Mucosa of gallbladder (tissue), 1 donor: ENCODE measurements around the gene NELL2. TPM values are rescaled to one million over a fixed set of nuclear protein-coding genes. Genes with fewer than 3 reads are reported as not detected.
"Not testable (repeated sequence)": the region's sequence is repeated elsewhere in the genome, so short reads cannot be mapped to it uniquely, and the experiment has no call there.

Source experiments
- DNase-seq: peaks from one replicate; pipeline ENCODE4 v3.0.0-alpha.2; 2020; ENCODE audit warnings: low spot score
- total RNA-seq: library from RNA; stranded (reverse); gene quantifications from one replicate; pipeline ENCODE4 v1.2.1, GENCODE V29; 2021
- donor health status: DM: no; HTN: no; CAD: no.

Gene NELL2
- total RNA-seq, 1 donor from 2014 or later, result 12.5 TPM

DNA sequence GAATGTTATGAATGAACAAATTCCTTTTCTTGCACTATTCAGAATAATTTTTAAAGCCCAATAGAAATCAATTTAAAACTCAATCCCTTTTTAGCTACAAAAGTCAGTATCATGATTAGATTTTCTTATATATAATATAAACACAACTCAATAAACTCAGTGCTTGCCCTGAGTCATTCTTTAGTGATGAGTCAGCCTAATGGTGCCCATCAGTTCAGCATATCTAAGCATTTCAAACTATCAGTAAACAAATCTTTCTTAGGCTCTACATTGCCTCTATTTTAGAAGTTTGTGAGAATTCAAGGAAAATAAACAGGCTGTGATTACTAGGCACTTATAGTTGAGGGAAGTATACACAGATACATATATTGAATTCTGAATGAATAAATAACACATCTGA, 179.6 kb downstream of the NELL2 start:
- no peak for DNase-seq

DNA sequence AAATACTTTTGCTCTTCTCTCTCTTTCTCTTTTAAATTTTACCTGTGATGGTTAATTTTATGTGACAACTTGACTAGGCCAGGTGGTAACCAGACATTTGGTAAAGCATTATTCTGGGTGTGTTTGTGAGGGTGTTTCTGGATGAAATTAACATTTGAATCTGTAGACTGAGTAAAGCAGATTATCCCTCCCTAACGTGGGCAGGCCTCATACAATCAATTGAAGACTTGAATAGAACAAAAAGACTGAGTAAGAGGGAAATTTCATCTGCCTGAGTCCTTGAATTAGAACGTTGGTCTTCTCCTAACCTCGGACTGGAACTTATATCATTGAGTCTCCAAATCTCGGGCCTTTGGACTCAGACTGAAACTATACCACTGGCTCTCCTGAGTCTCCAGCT, 182.1 kb downstream of the NELL2 start:
- DNase-seq, result no peak

DNA sequence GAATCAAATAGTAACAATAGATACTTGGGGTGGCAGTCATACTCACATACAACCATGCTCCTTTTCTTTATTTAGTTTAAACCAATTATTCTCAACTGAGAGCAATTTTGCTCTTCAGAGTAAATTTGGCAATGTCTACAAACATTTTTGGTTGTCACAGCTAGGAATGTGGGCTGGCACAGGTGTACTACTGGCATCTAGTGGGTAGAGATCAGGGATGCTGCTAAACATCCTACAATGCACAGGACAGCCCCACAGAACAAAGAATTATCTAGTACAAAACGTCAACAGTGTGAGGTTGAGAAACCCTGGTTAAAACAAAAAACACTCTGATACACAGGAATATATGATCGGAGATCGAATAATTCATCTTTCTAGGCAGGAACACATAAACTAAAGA, 186.5 kb downstream of the NELL2 start:
- no peak for DNase-seq

DNA sequence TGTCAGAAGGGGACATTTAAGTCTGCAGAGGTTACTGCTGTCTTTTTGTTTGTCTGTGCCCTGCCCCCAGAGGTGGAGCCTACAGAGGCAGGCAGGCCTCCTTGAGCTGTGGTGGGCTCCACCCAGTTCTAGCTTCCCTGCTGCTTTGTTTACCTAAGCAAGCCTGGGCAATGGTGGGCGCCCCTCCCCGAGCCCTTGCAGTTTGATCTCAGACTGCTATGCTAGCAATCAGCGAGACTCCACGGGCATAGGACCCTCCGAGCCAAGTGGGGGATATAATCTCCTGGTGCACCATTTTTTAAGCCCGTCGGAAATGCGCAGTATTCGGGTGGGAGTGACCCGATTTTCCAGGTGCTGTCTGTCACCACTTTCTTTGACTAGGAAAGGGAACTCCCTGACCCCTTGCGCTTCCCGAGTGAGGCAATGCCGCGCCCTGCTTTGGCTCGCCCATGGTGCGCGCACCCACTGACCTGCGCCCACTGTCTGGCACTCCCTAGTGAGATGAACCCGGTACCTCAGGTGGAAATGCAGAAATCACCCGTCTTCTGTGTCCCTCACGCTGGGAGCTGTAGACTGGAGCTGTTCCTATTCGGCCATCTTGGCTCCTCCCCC, 189.2 kb downstream of the NELL2 start:
- DNase-seq, result not testable (repeated sequence)

DNA sequence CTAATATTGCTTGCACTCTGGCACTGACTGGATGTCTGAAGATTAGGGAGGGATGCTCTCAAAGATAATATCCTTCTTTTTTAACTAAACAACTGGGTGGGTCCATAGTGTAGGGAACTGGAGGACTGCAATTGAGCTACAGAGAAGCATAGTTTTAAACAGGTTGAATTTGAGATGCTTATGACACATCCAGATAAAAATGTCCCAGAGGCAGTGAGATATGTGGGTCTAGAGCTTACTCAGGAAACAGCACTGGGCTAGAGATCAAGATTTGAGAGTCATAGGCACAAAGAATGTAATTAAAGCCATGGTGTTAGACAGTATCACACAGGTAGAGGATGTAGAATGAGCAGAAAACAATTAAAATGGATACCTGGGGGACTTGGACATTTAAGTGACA, 198.4 kb downstream of the NELL2 start:
- DNase-seq, result no peak

DNA sequence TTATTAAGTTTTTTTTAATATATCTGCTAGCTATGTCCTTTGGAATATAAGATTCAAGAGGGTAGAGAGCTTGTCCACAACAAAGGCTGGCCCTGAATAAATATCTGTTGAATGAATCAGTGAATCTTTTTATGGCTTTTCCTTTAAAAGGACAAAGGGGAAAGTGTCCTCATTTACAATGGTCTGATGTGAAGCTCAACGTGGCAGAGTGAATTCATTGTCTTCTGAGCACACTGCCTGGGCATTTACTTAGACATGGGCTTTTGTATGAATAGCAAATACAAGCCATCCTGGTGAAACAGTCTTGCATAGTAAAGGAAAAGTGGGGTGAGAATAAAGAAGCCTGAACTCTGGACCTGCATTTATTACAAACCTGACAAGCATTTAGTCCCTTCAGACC, 201.2 kb downstream of the NELL2 start:
- DNase-seq, result no peak

DNA sequence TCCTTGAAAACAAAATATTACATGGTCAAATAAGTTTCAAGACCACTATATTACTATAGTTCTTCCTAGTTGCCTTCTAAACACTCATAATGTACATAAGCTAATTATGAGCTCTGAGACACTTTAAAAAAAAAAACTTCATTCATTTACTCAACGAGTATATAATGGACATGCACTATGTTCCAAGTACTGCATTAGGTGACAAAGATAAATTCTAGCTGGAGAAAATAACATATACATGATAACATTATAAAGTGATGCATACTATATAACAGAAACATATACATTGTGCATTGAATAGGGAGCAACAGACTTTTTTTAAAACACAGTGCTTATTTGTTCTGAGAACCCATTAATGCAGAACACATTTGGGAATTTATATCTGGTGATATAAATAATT, 202.3 kb downstream of the NELL2 start:
- no peak for DNase-seq

DNA sequence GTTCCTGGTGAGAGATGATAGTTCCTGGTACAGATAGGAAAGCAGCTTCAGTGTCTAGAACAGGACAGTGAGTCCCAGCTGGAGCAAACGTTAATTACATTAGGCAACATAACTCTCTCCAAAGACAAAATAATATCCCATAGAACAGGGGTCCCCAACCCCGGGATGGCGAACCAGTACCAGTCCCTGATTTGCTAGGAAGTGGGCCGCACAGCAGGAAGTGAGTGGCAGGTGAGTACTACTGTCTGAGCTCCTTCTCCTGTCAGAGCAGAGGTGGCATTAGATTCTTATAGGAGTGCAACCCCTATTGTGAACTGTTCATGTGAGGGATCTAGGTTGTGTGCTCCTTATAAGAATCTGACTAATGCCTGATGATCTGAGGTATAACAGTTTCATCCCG, 204.1 kb downstream of the NELL2 start:
- DNase-seq, result no peak

DNA sequence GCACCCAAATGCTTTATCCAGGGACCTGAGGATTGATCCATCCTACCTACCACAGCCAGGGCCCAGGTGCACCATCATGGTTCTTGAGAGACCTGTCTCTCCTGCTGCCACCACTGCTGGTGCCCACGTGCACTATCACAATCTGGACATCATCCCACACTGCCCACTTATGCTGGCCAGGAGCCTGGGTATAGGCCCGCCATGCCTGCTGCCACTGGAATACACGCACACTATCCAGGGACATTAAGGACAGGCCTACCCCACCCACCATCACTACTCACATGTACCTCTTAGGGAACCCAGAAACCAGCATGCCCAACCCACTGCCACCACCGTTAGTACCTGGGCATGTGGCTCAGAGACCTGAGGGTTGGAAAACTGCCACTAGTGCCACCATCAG, 207.7 kb downstream of the NELL2 start:
- no peak for DNase-seq

DNA sequence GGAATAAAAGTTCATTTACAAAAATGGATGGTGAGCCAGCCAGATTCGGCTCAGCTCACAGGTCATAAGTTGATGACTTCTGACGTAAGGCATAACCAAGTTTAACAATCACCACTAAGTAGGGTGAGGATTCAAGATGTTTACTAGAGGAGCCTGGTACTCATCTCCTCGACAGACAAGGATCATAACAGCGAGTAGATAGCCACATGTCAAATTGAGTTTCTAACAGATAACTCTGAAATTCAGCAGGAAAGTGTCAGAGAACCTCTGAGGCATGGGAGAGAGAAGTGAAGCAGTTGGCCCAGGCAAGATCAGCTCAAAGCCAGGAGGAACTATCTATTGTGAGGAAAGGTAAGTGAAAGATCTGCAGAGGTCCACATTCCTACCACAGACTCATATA, 208.7 kb downstream of the NELL2 start:
- DNase-seq, result no peak

DNA sequence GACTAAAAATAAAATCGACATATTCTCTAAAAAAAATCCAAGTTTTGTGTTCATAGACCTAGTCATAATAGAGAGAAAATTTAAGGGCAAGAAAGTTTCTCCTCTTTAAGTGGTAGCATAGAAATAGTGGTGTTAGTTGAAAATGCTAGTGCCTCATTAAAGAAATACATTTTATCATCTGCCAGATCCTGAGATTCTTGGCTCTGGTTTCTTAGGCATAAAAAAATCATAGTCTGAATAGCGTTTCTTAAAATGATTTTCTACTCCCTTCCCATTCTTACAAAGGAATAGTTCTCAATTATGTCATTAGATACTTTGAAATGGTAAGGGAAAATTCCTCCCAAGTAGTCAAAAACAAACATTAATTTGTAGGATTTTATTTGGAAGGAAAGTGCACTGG, 212.8 kb downstream of the NELL2 start:
- DNase-seq, result no peak

DNA sequence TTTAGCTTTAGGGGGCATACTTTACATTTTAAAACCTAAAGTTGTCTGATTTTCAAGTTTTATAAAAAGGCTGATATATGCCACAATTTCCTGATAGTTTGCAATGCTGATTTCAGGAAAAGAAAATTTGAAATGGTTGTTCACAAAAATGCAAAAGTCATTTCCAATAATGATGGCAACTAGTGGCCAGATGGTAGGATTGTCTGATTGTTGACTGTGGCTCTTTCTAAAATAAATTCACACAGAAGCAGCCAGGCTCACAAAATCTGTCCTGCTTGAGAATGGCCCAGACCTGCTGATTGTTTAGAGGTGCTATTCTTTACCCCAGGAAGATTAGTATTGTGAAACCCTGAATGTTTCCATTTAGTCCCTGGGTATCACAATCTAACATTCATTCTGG, 220.3 kb downstream of the NELL2 start:
- no peak for DNase-seq

DNA sequence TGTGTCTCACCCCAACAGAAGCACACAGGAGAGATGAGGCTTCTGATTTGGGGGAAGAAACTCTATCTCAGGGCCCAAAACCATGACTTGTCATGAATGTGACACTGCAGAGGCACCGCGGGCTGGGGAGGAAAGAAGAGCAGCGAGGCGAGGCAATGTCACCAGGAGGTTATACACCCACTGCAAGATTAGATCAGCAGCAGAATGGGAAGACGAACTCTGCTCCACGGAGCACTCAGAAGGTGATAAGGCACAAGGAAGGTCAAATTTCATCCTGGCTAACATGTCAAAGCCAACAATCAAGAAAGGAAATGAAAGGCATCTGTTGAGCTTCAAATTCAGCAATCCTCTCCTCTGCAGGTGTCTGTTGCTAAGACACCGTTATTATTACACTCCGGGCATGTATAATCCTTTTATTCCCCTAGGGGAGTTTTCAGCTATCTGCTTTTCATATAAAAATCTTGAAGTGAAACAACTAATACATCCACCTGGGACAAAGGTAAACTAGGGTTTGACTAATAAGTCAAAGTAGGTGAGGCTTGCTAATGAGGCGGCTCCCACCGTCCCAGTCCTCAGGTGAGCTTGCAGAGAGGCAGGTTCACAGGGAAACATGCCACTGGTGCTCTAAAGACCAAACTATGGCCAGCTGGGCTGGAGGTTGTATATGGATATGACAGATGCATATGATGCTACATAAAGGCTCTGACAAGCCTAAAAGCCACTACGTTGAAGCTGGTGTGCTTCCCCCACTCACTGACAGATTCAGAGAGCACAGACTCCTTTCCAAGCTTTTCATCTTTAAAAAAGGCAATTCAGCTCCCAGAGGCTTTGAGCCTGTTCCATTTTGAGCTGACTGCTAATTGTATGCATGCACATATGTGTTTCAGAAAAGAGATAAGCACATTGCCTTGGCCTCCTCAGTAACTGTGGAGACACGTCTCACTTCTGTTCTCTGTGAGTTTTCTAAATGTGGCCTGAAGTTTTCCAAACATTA, 221.2 kb downstream of the NELL2 start:
- no peak for DNase-seq

DNA sequence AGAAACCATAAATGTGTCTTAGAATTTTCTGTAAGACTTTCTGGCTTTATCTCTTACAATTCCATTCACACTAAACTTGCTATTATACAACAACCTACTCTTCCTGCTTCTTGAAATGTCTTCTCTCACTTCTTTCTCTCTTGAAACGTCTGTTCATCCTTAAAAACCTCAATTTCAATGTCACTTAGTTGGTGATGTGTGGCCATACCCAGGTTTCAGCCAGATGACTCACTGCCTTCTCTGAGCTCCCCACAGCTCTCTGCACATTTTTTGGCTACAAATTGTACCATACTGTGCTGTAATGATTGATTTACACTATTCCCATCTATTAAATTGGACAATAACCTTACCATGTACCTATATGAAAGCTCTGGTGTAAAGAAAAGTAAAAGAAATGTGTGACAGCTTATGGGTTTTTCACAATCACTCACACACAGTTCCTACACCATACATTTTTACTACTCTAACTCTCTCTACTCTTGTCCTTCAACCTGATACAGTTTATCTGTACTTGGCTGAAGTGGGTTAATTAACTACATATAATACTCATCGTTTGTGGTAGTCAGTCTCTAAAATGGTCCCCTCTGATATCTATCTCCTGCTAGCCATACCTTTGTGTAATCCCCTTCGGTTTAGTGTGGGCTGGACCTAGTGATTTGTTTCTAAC, 222.1 kb downstream of the NELL2 start:
- no peak for DNase-seq

DNA sequence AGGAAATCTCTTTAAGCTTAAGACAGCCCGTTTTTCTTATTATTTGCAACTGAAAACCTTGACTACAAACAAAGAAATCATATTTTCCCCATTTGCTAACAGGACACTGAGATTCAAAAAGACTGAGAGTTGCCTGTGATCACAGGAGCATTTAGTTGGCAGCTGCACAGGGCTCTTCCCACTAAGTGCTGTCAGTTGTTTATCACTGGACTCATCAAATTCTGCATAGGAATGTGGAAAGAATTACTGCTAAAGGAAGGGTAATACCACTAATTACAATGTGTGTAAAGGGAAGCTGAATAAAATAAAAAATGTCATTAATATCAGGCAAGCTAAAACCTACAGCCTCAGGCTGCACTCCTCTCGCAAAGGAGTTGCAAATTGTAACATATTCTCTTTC, 226.4 kb downstream of the NELL2 start:
- DNase-seq, result no peak

DNA sequence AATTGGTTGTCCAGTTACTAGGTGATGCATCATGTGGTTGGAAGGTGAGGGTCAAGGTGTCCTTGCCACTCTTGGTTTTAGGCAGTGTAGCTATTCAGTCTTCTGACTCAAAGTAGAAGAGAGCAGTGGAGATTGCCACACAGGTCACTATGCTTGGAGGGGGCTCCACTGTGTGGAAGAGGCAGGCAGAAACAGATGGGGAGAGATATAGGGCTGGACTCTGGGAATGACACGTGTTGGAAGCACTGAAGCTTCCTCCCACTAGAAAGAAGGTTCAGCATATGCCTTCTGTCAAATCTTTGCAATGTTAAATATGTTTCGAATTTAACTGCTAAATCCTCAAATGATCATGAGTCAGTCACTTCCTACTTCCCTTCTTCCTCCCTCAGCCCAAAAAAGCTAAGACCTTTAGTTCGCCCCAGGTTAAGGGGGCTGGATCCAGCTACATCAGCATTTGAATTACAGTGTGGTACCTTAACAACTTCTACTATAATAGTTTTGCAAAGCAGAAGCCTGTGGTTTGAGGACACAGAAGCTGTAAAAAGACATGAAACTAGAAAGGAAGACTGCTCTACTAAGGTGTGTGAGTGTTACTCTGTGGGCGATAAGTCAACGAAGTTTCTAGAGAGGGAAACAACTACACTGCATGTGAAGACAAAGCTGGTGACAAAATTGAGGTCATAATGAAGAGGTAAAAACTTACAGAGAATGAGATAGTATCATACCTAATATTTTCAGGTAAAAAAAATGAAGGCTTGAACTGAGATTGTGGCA, 228.0 kb downstream of the NELL2 start:
- no peak for DNase-seq

DNA sequence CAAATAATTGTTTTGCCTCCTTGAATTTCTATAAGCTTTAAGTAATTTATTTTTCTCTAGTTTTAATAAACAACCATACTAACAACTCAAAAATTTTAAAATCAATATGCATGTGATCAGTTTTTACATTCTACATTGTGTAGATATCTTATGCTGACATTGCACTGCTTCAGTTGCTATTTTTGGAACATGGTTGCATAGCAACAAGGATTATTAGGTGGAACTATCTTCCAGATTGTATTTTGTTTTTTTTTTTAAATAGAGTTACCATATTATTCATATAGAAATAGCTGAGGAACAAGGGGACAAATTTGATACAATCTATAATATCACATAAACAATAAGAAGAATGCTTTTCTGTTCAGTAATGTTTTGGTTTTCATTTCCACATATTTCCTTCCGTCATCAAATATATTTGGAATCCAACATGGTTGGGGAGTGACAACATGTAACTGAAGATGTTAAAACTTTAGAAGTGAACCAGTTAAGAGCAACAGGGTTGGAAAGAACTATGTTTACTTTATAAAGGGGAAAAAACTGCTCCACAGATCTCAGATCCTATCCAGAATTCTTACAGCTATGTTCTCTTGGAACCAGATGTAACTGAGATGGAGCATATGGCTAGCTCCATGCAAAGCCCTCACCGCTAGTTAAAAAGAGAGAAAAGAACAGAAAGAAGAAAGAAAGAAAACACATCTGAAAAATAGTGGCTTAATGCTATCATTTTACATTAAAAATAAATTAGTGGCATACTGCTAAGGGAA, 235.5 kb downstream of the NELL2 start:
- no peak for DNase-seq

DNA sequence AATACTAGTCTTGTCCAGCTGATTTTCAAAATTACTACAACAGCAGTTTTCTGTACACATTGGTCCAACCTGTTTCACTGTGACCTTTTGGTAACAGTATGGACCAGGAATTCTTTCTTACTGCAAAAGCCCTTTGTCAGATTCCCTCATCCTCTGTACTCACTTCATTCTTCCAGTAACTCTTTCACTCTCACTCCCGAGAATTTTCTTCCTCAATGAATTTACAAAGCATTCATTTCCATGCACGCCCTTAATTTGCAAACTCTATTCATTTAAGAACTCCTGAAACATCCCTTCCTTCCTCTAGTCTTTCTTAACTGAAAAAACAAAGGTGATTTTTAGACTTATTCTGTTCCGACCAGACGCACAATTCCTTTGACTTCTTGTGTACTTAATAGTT, 238.2 kb downstream of the NELL2 start:
- DNase-seq, result no peak

DNA sequence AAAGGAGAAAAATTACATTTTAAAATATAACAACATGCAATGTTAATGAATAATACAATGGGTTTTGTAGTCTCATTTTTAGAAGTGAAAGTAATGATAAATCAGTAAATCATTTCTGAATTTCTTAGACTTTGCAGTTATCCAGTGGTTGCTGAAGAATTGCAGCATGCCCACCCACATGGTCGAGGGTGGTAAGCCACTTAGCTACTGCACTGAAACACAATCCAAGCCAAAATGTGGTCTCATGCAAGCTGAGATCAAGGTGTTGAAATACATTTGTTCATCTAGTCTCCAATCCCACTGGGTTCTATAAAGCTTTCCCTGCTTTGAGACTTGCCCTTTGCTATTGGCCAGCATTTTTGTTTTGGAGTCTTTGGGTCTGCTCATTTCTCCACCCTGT, 247.9 kb downstream of the NELL2 start:
- DNase-seq, result no peak

DNA sequence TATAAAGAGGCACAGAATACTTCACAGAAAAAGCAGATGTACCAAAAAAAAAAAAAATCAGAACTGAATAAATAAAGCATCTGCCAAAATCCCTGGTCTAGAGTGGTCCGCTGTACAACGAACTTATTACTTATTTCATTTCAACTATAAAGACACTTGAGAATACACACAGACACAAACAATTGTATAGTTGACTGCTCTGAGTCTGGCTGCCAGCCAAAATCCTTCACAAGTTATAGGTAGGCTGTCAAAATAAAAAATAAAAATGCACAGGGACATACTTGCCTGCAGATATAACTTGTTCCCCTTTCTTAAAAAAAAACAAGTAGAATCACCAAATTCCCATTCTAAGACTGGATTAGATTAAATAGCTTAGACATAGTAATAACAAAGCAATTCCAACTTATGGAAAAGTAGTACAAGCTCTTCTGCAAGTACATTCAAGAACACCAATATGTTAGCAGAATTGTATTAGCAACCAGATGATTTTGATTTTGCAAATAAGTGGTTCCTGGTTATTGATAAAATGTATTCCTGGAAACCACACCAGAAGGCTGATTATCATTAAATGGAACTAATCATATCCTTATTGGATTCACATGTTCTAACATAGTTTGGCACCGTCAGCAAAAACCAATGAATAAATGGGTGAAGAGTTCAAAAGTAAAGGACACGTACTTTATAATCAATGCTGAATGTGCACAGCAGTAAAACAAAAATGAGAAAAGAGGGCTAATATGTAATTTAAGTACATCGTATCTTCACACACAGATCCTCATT, 248.5 kb downstream of the NELL2 start:
- no peak for DNase-seq
